ENCODE results near the gene ZNF787. TPM values are rescaled to one million over a fixed set of nuclear protein-coding genes. Genes with fewer than 3 reads are reported as not detected.

The ZNF787 gene
- total RNA-seq, 1 experiment from 2014 or later = 51.0 TPM

GRCh38 chr19:56080669-56081401 is 40.3 kb downstream of the ZNF787 start:
- ChIA-PET POLR2A (ENCODE audit: low non-redundant PET) (no interaction called here), CTCF (interaction anchor here (0.5 to 3.3 kb wide), 9 partner anchors 11 to 253 kb away, joined by 3 to 29 read pairs (median 5); partner anchors contain the start of genes GALP and ZNF444)
- no peaks in the 10 kb centered on the region for H3K9me3 ChIP-seq (ENCODE audit: low read depth, low read length, poor library complexity, severe bottlenecking)
- BruUV-seq (replicated peaks) = no TSS peak
- no peak overlapping the region for H3K27ac ChIP-seq (ENCODE audit: low read depth, low read length, poor library complexity, severe bottlenecking)
- no peaks in the 10 kb centered on the region for H3K36me3 ChIP-seq (ENCODE audit: insufficient read depth, low read length, poor library complexity, severe bottlenecking)
- intact Hi-C loops (cut with micrococcal nuclease; ENCODE audit: unreplicated experiment) = no loop called here
- H3K27me3 ChIP-seq (replicated peaks; ENCODE audit: insufficient read depth, low read depth, low read length, poor library complexity) = no peaks in the 10 kb centered on the region
- TF ChIP-seq EZH2 (IDR thresholded peaks at IDR 0.05; ENCODE audit: borderline replicate concordance, low read depth, low read length, poor library complexity, severe bottlenecking) (no peak), CTCF (conservative IDR thresholded peaks at IDR 0.05; ENCODE audit: low read depth, low read length) (peak; percentile 67)
- H3K4me1 ChIP-seq (ENCODE audit: insufficient read depth, low read length, poor library complexity, severe bottlenecking) = peaks cover 4% of the 10 kb centered on the region
- peak overlapping the region; percentile 43 for H3K4me3 ChIP-seq (ENCODE audit: low read depth, low read length, poor library complexity, severe bottlenecking)
- DNase-seq (ENCODE audit: low spot score) = peak; percentile 85

GRCh38 chr19:56079609-56080008 is 41.5 kb downstream of the ZNF787 start:
- ChIA-PET POLR2A (ENCODE audit: low non-redundant PET) (no interaction called here), CTCF (interaction anchor here (0.6 to 3.3 kb wide), 6 partner anchors 13 to 389 kb away, joined by 3 to 29 read pairs (median 4); partner anchors contain the start of gene GALP)
- H3K36me3 ChIP-seq (ENCODE audit: insufficient read depth, low read length, poor library complexity, severe bottlenecking) = no peaks in the 10 kb centered on the region
- DNase-seq (ENCODE audit: low spot score) = no peak
- peaks cover 4% of the 10 kb centered on the region for H3K4me1 ChIP-seq (ENCODE audit: insufficient read depth, low read length, poor library complexity, severe bottlenecking)
- H3K4me3 ChIP-seq (ENCODE audit: low read depth, low read length, poor library complexity, severe bottlenecking) = no peak overlapping the region
- TF ChIP-seq CTCF (conservative IDR thresholded peaks at IDR 0.05; ENCODE audit: low read depth, low read length) = no peak
- no peak for TF ChIP-seq EZH2 (IDR thresholded peaks at IDR 0.05; ENCODE audit: borderline replicate concordance, low read depth, low read length, poor library complexity, severe bottlenecking)
- H3K9me3 ChIP-seq (ENCODE audit: low read depth, low read length, poor library complexity, severe bottlenecking) = no peaks in the 10 kb centered on the region
- no peak overlapping the region for H3K27ac ChIP-seq (ENCODE audit: low read depth, low read length, poor library complexity, severe bottlenecking)
- H3K27me3 ChIP-seq (replicated peaks; ENCODE audit: insufficient read depth, low read depth, low read length, poor library complexity) = no peaks in the 10 kb centered on the region
- intact Hi-C loops (cut with micrococcal nuclease; ENCODE audit: unreplicated experiment) = no loop called here
- BruUV-seq (replicated peaks) = no TSS peak

- ChIA-PET CTCF (interaction anchor here (0.6 to 2.0 kb wide), 7 partner anchors 10 to 963 kb away, joined by 3 to 27 read pairs (median 6); no protein-coding TSS in a partner anchor), POLR2A (ENCODE audit: low non-redundant PET) (no interaction called here)
- no peaks in the 10 kb centered on the region for H3K27me3 ChIP-seq (replicated peaks; ENCODE audit: insufficient read depth, low read depth, low read length, poor library complexity)
- H3K36me3 ChIP-seq (ENCODE audit: insufficient read depth, low read length, poor library complexity, severe bottlenecking) = no peaks in the 10 kb centered on the region
- BruUV-seq (replicated peaks) = no TSS peak
- H3K9me3 ChIP-seq (ENCODE audit: low read depth, low read length, poor library complexity, severe bottlenecking) = no peaks in the 10 kb centered on the region
- H3K4me3 ChIP-seq (ENCODE audit: low read depth, low read length, poor library complexity, severe bottlenecking) = no peak overlapping the region
- peak; percentile 62 for DNase-seq (ENCODE audit: low spot score)
- peaks cover 4% of the 10 kb centered on the region for H3K4me1 ChIP-seq (ENCODE audit: insufficient read depth, low read length, poor library complexity, severe bottlenecking)
- no peak overlapping the region for H3K27ac ChIP-seq (ENCODE audit: low read depth, low read length, poor library complexity, severe bottlenecking)
- TF ChIP-seq CTCF (conservative IDR thresholded peaks at IDR 0.05; ENCODE audit: low read depth, low read length) (peak; percentile 90), EZH2 (IDR thresholded peaks at IDR 0.05; ENCODE audit: borderline replicate concordance, low read depth, low read length, poor library complexity, severe bottlenecking) (no peak)
- intact Hi-C loops (cut with micrococcal nuclease; ENCODE audit: unreplicated experiment) = loop anchor here (2.0 kb wide), 3 partner anchors 96 to 256 kb away; no protein-coding TSS in a partner anchor
Observed at GRCh38 chr19:56076498-56076897, 44.6 kb downstream of the ZNF787 start.
